ENCODE data around the gene RTCB. TPM values are rescaled to one million over a fixed set of nuclear protein-coding genes. Genes with fewer than 3 reads are reported as not detected.

Gene RTCB
- total RNA-seq, result 123 and 126 TPM in 2 replicates

DNA sequence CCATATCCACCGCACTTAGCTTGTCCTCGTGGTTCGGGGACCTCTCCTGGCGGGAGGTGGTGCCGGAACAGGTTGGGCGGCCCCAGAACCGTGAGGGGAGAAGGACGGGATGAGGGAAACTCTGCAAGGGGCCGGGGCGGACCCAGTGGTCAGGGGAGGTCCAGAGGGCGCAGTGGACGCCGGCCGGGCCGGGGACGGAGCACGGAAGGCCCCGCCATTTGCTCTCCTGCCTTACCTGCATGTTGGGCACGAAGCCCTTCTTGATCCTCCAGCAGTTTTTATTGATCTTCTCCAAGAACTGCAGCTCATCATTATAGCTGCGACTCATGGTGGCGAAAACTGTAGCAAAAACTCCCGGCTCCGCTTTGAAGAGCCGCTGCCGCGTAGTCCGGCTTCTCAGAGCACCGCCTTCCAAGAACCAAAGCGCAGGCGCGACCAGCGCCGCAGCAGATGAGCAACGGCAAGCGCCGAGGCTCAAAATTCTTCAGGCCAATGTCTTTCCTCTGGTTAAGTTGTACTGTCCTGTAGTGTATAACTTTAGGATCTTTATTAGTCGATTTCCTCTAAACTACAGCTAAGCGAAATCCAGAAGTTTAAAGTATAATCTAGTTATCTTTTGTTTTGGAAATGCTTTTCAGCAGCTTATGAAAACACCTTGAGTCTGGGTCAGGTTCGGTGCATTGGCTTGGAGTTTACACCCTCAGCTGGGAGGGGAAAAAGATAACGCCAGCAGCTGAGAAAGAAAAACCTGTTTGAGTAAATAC is at the start of gene RTCB:
Gene RTCB, minus strand, starts transcription at position 419 of the 764 bp plus-strand sequence. Its CDS starts 91 bp downstream, at position 328.

DNA sequence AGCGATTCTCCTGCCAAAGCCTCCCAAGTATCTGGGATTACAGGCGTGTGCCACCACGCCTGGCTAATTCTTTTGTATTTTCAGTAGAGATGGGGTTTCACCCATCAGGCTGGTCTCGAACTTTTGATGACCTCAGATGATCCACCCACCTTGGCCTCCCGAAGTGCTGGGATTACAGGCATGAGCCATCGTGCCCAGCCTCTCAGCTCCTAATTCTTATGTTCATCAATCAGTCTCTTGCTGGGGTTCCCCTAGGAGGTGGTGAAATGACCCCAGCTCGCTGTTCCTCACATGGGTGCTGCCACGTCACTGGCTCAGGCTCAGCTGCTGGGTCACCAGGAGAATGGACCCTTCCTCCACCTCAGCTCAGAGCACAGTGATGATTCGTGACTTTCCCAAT is 54.5 kb downstream of the RTCB start, which contains the start of gene RFPL3:
Gene RFPL3, plus strand, starts transcription at position 301 of the 400 bp plus-strand sequence. CDS start 205 bp downstream, outside the sequence.

Other genes with a start within 250 kb of the RTCB start
- not detected in 2 replicates for gene RFPL2, start 207.2 kb downstream of the RTCB start, total RNA-seq
- not detected in 2 replicates for gene SLC5A4, start 156.9 kb downstream of the RTCB start, total RNA-seq
- gene RFPL3, start 54.4 kb downstream of the RTCB start, total RNA-seq, result not detected in 2 replicates
- not detected in 2 replicates for gene BPIFC, start 52.2 kb upstream of the RTCB start, total RNA-seq
- gene FBXO7, start 62.6 kb upstream of the RTCB start, total RNA-seq, result 82.9 and 92.5 TPM in 2 replicates

Measured in myometrial cell (primary cell).